K562 (cell line): ENCODE measurements around the gene DEPDC4. TPM values are rescaled to one million over a fixed set of nuclear protein-coding genes. Genes with fewer than 3 reads are reported as not detected.
A peak's percentile ranks its signal among the peaks of the same experiment; 100 is the strongest.

Experiments
- BCLAF1 ChIP-seq, 2 experiments: fragments of 450-650 bp in 1 of 2; IDR thresholded peaks; 2 replicates each; pipeline ENCODE4 v1.6.1; 2011 to 2017; ENCODE audit warnings: low read depth in 2 of 2, antibody characterized with exemption in 1 of 2, borderline replicate concordance in 1 of 2, low read length in 1 of 2, mild to moderate bottlenecking in 1 of 2, mixed read lengths in 1 of 2; ENCODE audit not compliant: control insufficient read depth in 1 of 2
- CREB1 ChIP-seq, 2 experiments: sonication (generic) in 1 of 2; formaldehyde crosslinking in 1 of 2; IDR thresholded peaks; 2 replicates each; pipeline versions ENCODE4 v1.6.1 to v1.8.0; 2012 to 2022; ENCODE audit warnings: inconsistent platforms in 1 of 2, mild to moderate bottlenecking in 1 of 2, missing genetic modification reagents in 1 of 2, moderate library complexity in 1 of 2
- CSDE1 ChIP-seq, 2 experiments: fragments of 450-650 bp; IDR thresholded peaks; 2 replicates each; pipeline ENCODE4 v1.6.1; 2016; ENCODE audit warnings: mild to moderate bottlenecking in 1 of 2
- DIDO1 ChIP-seq: fragments of 450-650 bp; IDR thresholded peaks from 2 replicates; pipeline ENCODE4 v1.6.1; 2016; ENCODE audit warnings: low read depth, missing biosample characterization, missing genetic modification characterization
- ELF1 ChIP-seq: fragments of 200-800 bp; sonication (Bioruptor generic); IDR thresholded peaks from 2 replicates; pipeline ENCODE4 v1.6.1; 2016; ENCODE audit warnings: missing genetic modification characterization, missing compliant biosample characterization
- FOXM1 ChIP-seq, 2 experiments: fragments of 450-650 bp in 1 of 2; sonication (generic) in 1 of 2; formaldehyde crosslinking in 1 of 2; IDR thresholded peaks; 2 replicates each; pipeline versions ENCODE4 v1.6.1 to v1.9.0; 2017 to 2022; ENCODE audit warnings: low read depth in 2 of 2, mild to moderate bottlenecking in 2 of 2, missing genetic modification reagents in 1 of 2, moderate library complexity in 1 of 2
- GTF2F1 ChIP-seq: IDR thresholded peaks from 2 replicates; pipeline ENCODE4 v1.6.1; 2011; ENCODE audit warnings: low read depth, low read length, improper control_type of control experiment
- GTF3C2 ChIP-seq: IDR thresholded peaks from 3 replicates; pipeline ENCODE4 v1.6.1; 2011; ENCODE audit warnings: borderline replicate concordance, mild to moderate bottlenecking, moderate library complexity; ENCODE audit not compliant: insufficient read length; ENCODE audit errors: extremely low read depth
- HSF4 ChIP-seq: fragments of 250-450 bp; sonication (Bioruptor Pico); IDR thresholded peaks from 2 replicates; pipeline ENCODE4 v2.1.2; 2022; ENCODE audit warnings: mild to moderate bottlenecking, moderate library complexity, borderline replicate concordance
- MCM3 ChIP-seq: fragments of 450-650 bp; IDR thresholded peaks from 2 replicates; pipeline ENCODE4 v1.6.1; 2016
- MECOM ChIP-seq: fragments of 250-450 bp; sonication (Bioruptor Pico); IDR thresholded peaks from 2 replicates; pipeline ENCODE4 v1.8.0; 2022; ENCODE audit warnings: inconsistent platforms
- POLR3A ChIP-seq: IDR thresholded peaks from 2 replicates; pipeline ENCODE4 v1.6.1; 2011; ENCODE audit warnings: borderline replicate concordance, mild to moderate bottlenecking, moderate library complexity; ENCODE audit not compliant: insufficient read length, insufficient read depth; ENCODE audit errors: extremely low read depth
- RBM25 ChIP-seq: fragments of 200-400 bp; formaldehyde crosslinking; IDR thresholded peaks from 2 replicates; pipeline ENCODE4 v1.6.1; 2018; ENCODE audit warnings: low read length, low read depth, moderate library complexity; ENCODE audit not compliant: severe bottlenecking
- SAFB ChIP-seq: fragments of 200-400 bp; formaldehyde crosslinking; IDR thresholded peaks from 2 replicates; pipeline ENCODE4 v1.6.1; 2017; ENCODE audit warnings: low read depth, low read length, borderline replicate concordance
- TCF15 ChIP-seq: fragments of 250-450 bp; sonication (Bioruptor Pico); IDR thresholded peaks from 2 replicates; pipeline ENCODE4 v1.8.0; 2022; ENCODE audit warnings: moderate library complexity, mild to moderate bottlenecking, inconsistent platforms
- TCF7L2 ChIP-seq: fragments of 150-350 bp; IDR thresholded peaks from 2 replicates; pipeline ENCODE4 v1.6.1; 2016; ENCODE audit warnings: low read depth, mild to moderate bottlenecking, low read length, moderate library complexity
- ZNF280B ChIP-seq: fragments of 250-450 bp; sonication (Bioruptor Pico); IDR thresholded peaks from 2 replicates; pipeline ENCODE4 v1.5.1; 2021; ENCODE audit warnings: mild to moderate bottlenecking
- ZNF586 ChIP-seq: fragments of 450-650 bp; formaldehyde crosslinking; conservative IDR thresholded peaks from 2 replicates; pipeline ENCODE4 v1.4.0; 2020; ENCODE audit warnings: mild to moderate bottlenecking, moderate library complexity
- polyA plus RNA-seq, 8 experiments: library from polyadenylated mRNA; depleted of rRNA in 4 of 8; stranded (reverse) in 5 of 8; unstranded in 3 of 8; fragments of >200 nt; fragmentation: Nextera tagmentation in 2 of 8; fragmentation: Illumina TruSeq in 1 of 8; extraction: Ambion mirVana in 2 of 8; extraction: Trizol in 1 of 8; gene quantifications; 2 replicates each; pipeline versions ENCODE4 v1.2.1 to v1.2.3, GENCODE V29; 2011 to 2014; ENCODE audit warnings: inconsistent platforms in 1 of 8, missing spikeins in 1 of 8
- total RNA-seq, 7 experiments: library from RNA; depleted of rRNA in 6 of 7; stranded (reverse); fragments of >200 nt in 6 of 7; fragmentation: Illumina TruSeq in 2 of 7; extraction: Trizol in 2 of 7; gene quantifications; 2 replicates each; pipeline versions ENCODE4 v1.2.1 to v1.2.3, GENCODE V29; 2011 to 2021; ENCODE audit warnings: low replicate concordance in 1 of 7

Gene DEPDC4
- total and polyA plus RNA-seq, 9 of the 15 experiments (the other 6 are each of a cell fraction or from before 2014, with no cell fraction given), result 3.6 to 13.2 (median 7.4) TPM

GRCh38 chr12:100200463-100201181 lies 66.3 kb downstream of the DEPDC4 start, which contains the start of gene ACTR6 (continued):
- TF ChIP-seq FOXM1 (IDR thresholded peaks at IDR 0.05; ENCODE audit: low read depth) (no peak), FOXM1 (CRISPR knock-in tag; IDR thresholded peaks at IDR 0.05; ENCODE audit: low read depth) (peak; percentile 33; the same call in 1 of the 2 replicates), CREB1 (IDR thresholded peaks at IDR 0.05) (peak; percentile 65; the same call in 1 of the 2 replicates), CREB1 (CRISPR knock-in tag; IDR thresholded peaks at IDR 0.05) (no peak; the same call in 1 of the 2 replicates), POLR3A (no peak), DIDO1 (tag) (peak; percentile 67), CSDE1 (IDR thresholded peaks at IDR 0.05) (peak in 1 of 2 experiments; percentile 91; a peak in 2 of 4 replicates), MECOM (no peak), GTF3C2 (no peak), HSF4 (no peak), GTF2F1 (no peak; the same call in 1 of the 2 replicates), RBM25 (no peak), TCF7L2 (no peak), TCF15 (CRISPR knock-in tag) (no peak), ELF1 (tag) (peak; percentile 98), MCM3 (no peak), BCLAF1 (IDR thresholded peaks at IDR 0.05; ENCODE audit: borderline replicate concordance in 1 of 2, control insufficient read depth in 1 of 2, low read depth in 2 of 2, low read length in 1 of 2) (0 out of 4 replicates have a peak, but pooled peaks of 1 of the 2 experiments have one; percentile 52), SAFB (no peak), ZNF280B (CRISPR knock-in tag) (no peak), ZNF586 (CRISPR knock-in tag) (no peak)
